GM23338 (cell line): ENCODE results near the gene C10orf90. TPM values are rescaled to one million over a fixed set of nuclear protein-coding genes. Genes with fewer than 3 reads are reported as not detected.

ENCODE experiments used
- ATAC-seq: fragments of 200-7000 bp; cut with Tn5 transposase; 3 replicates; pipeline ENCODE4 v1.9.1; 2020
- DNase-seq: peaks from one replicate; pipeline ENCODE4 v3.0.0-alpha.2; 2015; ENCODE audit warnings: low spot score
- H2AFZ ChIP-seq: fragments of 200-600 bp; sonication (generic); 2 replicates; pipeline ENCODE4 v1.8.0; 2016; ENCODE audit warnings: antibody characterized with exemption, mild to moderate bottlenecking, moderate library complexity
- H3F3A ChIP-seq: fragments of 200-600 bp; sonication (generic); replicated peaks from 2 replicates; pipeline ENCODE4 v1.8.0; 2017; ENCODE audit warnings: antibody characterized with exemption, mixed run types, low read depth
- H3K27ac ChIP-seq: fragments of 200-600 bp; sonication (generic); 2 replicates; pipeline ENCODE4 v1.6.1; 2016; ENCODE audit warnings: low read depth
- H3K27me3 ChIP-seq: fragments of 200-600 bp; sonication (generic); 2 replicates; pipeline ENCODE4 v1.8.0; 2016; ENCODE audit warnings: mild to moderate bottlenecking, mixed run types, moderate library complexity; ENCODE audit not compliant: insufficient read depth
- H3K36me3 ChIP-seq: fragments of 200-600 bp; sonication (generic); 2 replicates; pipeline ENCODE4 v1.8.0; 2016; ENCODE audit warnings: mild to moderate bottlenecking; ENCODE audit not compliant: insufficient read depth
- H3K4me1 ChIP-seq: fragments of 200-600 bp; sonication (generic); 2 replicates; pipeline ENCODE4 v1.8.0; 2016; ENCODE audit warnings: mild to moderate bottlenecking, moderate library complexity; ENCODE audit not compliant: insufficient read depth
- H3K4me2 ChIP-seq: fragments of 200-600 bp; sonication (generic); 2 replicates; pipeline ENCODE4 v1.7.1; 2017; ENCODE audit warnings: mixed run types
- H3K4me3 ChIP-seq: fragments of 200-600 bp; sonication (generic); 2 replicates; pipeline ENCODE4 v1.6.1; 2016; ENCODE audit warnings: mixed run types
- H3K79me2 ChIP-seq: fragments of 200-600 bp; sonication (generic); replicated peaks from 2 replicates; pipeline ENCODE4 v1.8.0; 2017; ENCODE audit warnings: mild to moderate bottlenecking; ENCODE audit not compliant: insufficient read depth
- H3K9me2 ChIP-seq: fragments of 200-600 bp; sonication (generic); 2 replicates; pipeline ENCODE4 v1.8.0; 2017; ENCODE audit not compliant: insufficient read depth
- H4K20me1 ChIP-seq: fragments of 200-600 bp; sonication (generic); replicated peaks from 2 replicates; pipeline ENCODE4 v1.8.0; 2017; ENCODE audit warnings: mild to moderate bottlenecking; ENCODE audit not compliant: insufficient read depth
- H3K27ac Mint-ChIP-seq: 2 replicates; pipeline ENCODE4 v1.8.0; 2020; ENCODE audit warnings: inconsistent platforms, mild to moderate bottlenecking, moderate library complexity, mixed read lengths
- H3K27me3 Mint-ChIP-seq: 3 replicates; pipeline ENCODE4 v1.8.0; 2022; ENCODE audit warnings: low read depth, mild to moderate bottlenecking, moderate library complexity, mixed read lengths, inconsistent platforms; ENCODE audit not compliant: insufficient read depth, poor library complexity
- H3K36me3 Mint-ChIP-seq: 3 replicates; pipeline ENCODE4 v1.8.0; 2021; ENCODE audit warnings: low read depth, mild to moderate bottlenecking, inconsistent platforms, moderate library complexity, mixed read lengths
- H3K4me1 Mint-ChIP-seq: 3 replicates; pipeline ENCODE4 v1.8.0; 2020; ENCODE audit warnings: mild to moderate bottlenecking, inconsistent platforms, mixed read lengths
- H3K4me3 Mint-ChIP-seq: 3 replicates; pipeline ENCODE4 v1.8.0; 2021; ENCODE audit warnings: moderate library complexity, mild to moderate bottlenecking, inconsistent platforms, mixed read lengths
- H3K9me3 Mint-ChIP-seq: 3 replicates; pipeline ENCODE4 v1.8.0; 2020; ENCODE audit warnings: moderate library complexity, mild to moderate bottlenecking, inconsistent platforms, mixed read lengths
- CREB1 ChIP-seq: fragments of 250-450 bp; sonication (Bioruptor Pico); IDR thresholded peaks from 2 replicates; pipeline ENCODE4 v1.5.0; 2020; ENCODE audit warnings: low read depth, mild to moderate bottlenecking, moderate library complexity
- ETS1 ChIP-seq: IDR thresholded peaks from 2 replicates; pipeline ENCODE4 v1.6.1; 2016; ENCODE audit warnings: antibody characterized with exemption
- EZH2 ChIP-seq: fragments of 200-600 bp; sonication (generic); IDR thresholded peaks from one replicate; pipeline ENCODE4 v1.8.0; 2017; ENCODE audit warnings: antibody characterized with exemption, mild to moderate bottlenecking, low read depth; ENCODE audit not compliant: unreplicated experiment
- EZH2phosphoT487 ChIP-seq: fragments of 200-600 bp; sonication (generic); IDR thresholded peaks from one replicate; pipeline ENCODE4 v1.8.1; 2018; ENCODE audit warnings: antibody characterized with exemption; ENCODE audit not compliant: unreplicated experiment
- JUNB ChIP-seq: IDR thresholded peaks from one replicate; pipeline ENCODE4 v1.6.1; 2016; ENCODE audit warnings: antibody characterized with exemption; ENCODE audit not compliant: unreplicated experiment
- NANOG ChIP-seq: IDR thresholded peaks from 2 replicates; pipeline ENCODE4 v1.6.1; 2016; ENCODE audit warnings: antibody characterized with exemption, borderline replicate concordance
- STAT1 ChIP-seq: IDR thresholded peaks from one replicate; pipeline ENCODE4 v1.6.1; 2016; ENCODE audit warnings: antibody characterized with exemption; ENCODE audit not compliant: unreplicated experiment
- ZNF114 ChIP-seq: fragments of 250-450 bp; sonication (Bioruptor Pico); IDR thresholded peaks from 2 replicates; pipeline ENCODE4 v1.5.0; 2020; ENCODE audit warnings: mild to moderate bottlenecking, moderate library complexity
- ZNF331 ChIP-seq: fragments of 250-450 bp; sonication (Bioruptor Pico); IDR thresholded peaks from 2 replicates; pipeline ENCODE4 v1.5.0; 2020; ENCODE audit warnings: low read depth, mild to moderate bottlenecking, moderate library complexity
- ZNF462 ChIP-seq: fragments of 250-450 bp; sonication (Bioruptor Pico); IDR thresholded peaks from 2 replicates; pipeline ENCODE4 v1.5.0; 2020; ENCODE audit warnings: mild to moderate bottlenecking, moderate library complexity
- polyA plus RNA-seq: library from polyadenylated mRNA; unstranded; fragments of >200 nt; fragmentation: Nextera tagmentation; extraction: Ambion mirVana; gene quantifications from 2 replicates; pipeline ENCODE4 v1.2.1, GENCODE V29; 2016
- total RNA-seq: library from RNA; depleted of rRNA; stranded (reverse); fragments of >200 nt; shearing (Covaris generic); gene quantifications from 2 replicates; pipeline ENCODE4 v1.2.3, GENCODE V29; 2014
- TF ChIP-seq, protein P1 (sequence below): IDR thresholded peaks from one replicate; pipeline ENCODE4 v1.6.1; 2018; ENCODE audit warnings: antibody characterized with exemption; ENCODE audit not compliant: unreplicated experiment

C10orf90 gene
- total and polyA plus RNA-seq, 2 experiments from 2014 or later, result 0.76 to 0.97 TPM

GRCh38 chr10:126595160-126595559 is 75.3 kb downstream of the C10orf90 start:
- Histone ChIP-seq H3K27ac (no peak overlapping the region), H3F3A (no peaks in the 10 kb centered on the region), H3K4me1 (no peaks in the 10 kb centered on the region; the same call in 1 of the 2 replicates), H4K20me1 (no peaks in the 10 kb centered on the region), H3K4me3 (no peak overlapping the region), H3K27me3 (no peaks in the 10 kb centered on the region), H2AFZ (no peak overlapping the region), H3K36me3 (no peaks in the 10 kb centered on the region), H3K4me2 (no peak overlapping the region), H3K9me2 (0 out of 2 replicates have a peak, but pooled peaks cover 4% of the 10 kb centered on the region), H3K79me2 (no peaks in the 10 kb centered on the region)
- H3K9me3 Mint-ChIP-seq, result no peaks in the 10 kb centered on the region
- H3K4me1 Mint-ChIP-seq, result peaks cover 6% of the 10 kb centered on the region
- H3K36me3 Mint-ChIP-seq, result no peaks in the 10 kb centered on the region
- no peak for TF ChIP-seq ZNF331 (CRISPR knock-in tag)
- no peak for TF ChIP-seq CREB1 (CRISPR knock-in tag)
- TF ChIP-seq ETS1, result no peak
- no peak for DNase-seq
- peaks cover 2% of the 10 kb centered on the region for H3K27me3 Mint-ChIP-seq
- H3K27ac Mint-ChIP-seq, result no peak overlapping the region
- H3K4me3 Mint-ChIP-seq, result no peak overlapping the region
- no peak for ATAC-seq

- Histone ChIP-seq H3K4me3 (no peak overlapping the region), H3F3A (no peaks in the 10 kb centered on the region), H3K9me2 (peaks cover 4% of the 10 kb centered on the region; the same call in 1 of the 2 replicates), H3K4me2 (no peak overlapping the region), H3K36me3 (no peaks in the 10 kb centered on the region), H2AFZ (no peak overlapping the region), H3K27me3 (no peaks in the 10 kb centered on the region), H4K20me1 (no peaks in the 10 kb centered on the region), H3K4me1 (no peaks in the 10 kb centered on the region), H3K79me2 (no peaks in the 10 kb centered on the region), H3K27ac (no peak overlapping the region)
- H3K27ac Mint-ChIP-seq, result no peak overlapping the region
- H3K4me3 Mint-ChIP-seq, result no peak overlapping the region
- H3K27me3 Mint-ChIP-seq, result peaks cover 2% of the 10 kb centered on the region
- H3K4me1 Mint-ChIP-seq, result no peaks in the 10 kb centered on the region
- DNase-seq, result no peak
- no peak for ATAC-seq
- no peaks in the 10 kb centered on the region for H3K9me3 Mint-ChIP-seq
- no peaks in the 10 kb centered on the region for H3K36me3 Mint-ChIP-seq
- TF ChIP-seq, protein P1, sequence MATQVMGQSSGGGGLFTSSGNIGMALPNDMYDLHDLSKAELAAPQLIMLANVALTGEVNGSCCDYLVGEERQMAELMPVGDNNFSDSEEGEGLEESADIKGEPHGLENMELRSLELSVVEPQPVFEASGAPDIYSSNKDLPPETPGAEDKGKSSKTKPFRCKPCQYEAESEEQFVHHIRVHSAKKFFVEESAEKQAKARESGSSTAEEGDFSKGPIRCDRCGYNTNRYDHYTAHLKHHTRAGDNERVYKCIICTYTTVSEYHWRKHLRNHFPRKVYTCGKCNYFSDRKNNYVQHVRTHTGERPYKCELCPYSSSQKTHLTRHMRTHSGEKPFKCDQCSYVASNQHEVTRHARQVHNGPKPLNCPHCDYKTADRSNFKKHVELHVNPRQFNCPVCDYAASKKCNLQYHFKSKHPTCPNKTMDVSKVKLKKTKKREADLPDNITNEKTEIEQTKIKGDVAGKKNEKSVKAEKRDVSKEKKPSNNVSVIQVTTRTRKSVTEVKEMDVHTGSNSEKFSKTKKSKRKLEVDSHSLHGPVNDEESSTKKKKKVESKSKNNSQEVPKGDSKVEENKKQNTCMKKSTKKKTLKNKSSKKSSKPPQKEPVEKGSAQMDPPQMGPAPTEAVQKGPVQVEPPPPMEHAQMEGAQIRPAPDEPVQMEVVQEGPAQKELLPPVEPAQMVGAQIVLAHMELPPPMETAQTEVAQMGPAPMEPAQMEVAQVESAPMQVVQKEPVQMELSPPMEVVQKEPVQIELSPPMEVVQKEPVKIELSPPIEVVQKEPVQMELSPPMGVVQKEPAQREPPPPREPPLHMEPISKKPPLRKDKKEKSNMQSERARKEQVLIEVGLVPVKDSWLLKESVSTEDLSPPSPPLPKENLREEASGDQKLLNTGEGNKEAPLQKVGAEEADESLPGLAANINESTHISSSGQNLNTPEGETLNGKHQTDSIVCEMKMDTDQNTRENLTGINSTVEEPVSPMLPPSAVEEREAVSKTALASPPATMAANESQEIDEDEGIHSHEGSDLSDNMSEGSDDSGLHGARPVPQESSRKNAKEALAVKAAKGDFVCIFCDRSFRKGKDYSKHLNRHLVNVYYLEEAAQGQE, result no peak
- TF ChIP-seq NANOG (no peak), STAT1 (no peak), JUNB (no peak), EZH2phosphoT487 (no peak), ZNF114 (CRISPR knock-in tag) (no peak), EZH2 (no peak), ZNF462 (CRISPR knock-in tag) (no peak)
These were observed 76.4 kb downstream of the C10orf90 start for GRCh38 chr10:126593968-126594701.
